ENCODE data around the gene CES1.

- no peak for TF ChIP-seq RXRA (IDR thresholded peaks at IDR 0.05; ENCODE audit: insufficient read depth, low read depth, low read length)
- no peak for TF ChIP-seq EZH2 (IDR thresholded peaks at IDR 0.05; ENCODE audit: low read depth, low read length, severe bottlenecking)
- no peak for TF ChIP-seq CTCF (IDR thresholded peaks at IDR 0.05; ENCODE audit: control extremely low read depth in 1 of 3, insufficient read depth in 1 of 3, low read depth in 1 of 3, low read length in 3 of 3)
- TF ChIP-seq CREB1 (IDR thresholded peaks at IDR 0.05): no peak
- no peak for TF ChIP-seq MAFK (IDR thresholded peaks at IDR 0.05; ENCODE audit: low read depth, low read length)
Observed at GRCh38 chr16:55817236-55817912, 15.5 kb downstream of the CES1 start.

Measured in H1 (cell line).